GM12865 (cell line): ENCODE data around the gene NRCAM.

Experiments
- DNase-seq: peaks from one replicate; pipeline ENCODE4 v3.0.0; 2010; ENCODE audit warnings: low read depth
- H3K4me3 ChIP-seq: 2 replicates; pipeline ENCODE4 v1.5.1; 2011; ENCODE audit warnings: mild to moderate bottlenecking, low read depth, low read length, control low read depth
- CTCF ChIP-seq: IDR thresholded peaks from 2 replicates; pipeline ENCODE4 v1.5.1; 2011; ENCODE audit warnings: low read length, control low read depth, low read depth, inconsistent platforms; ENCODE audit not compliant: insufficient read depth; ENCODE audit errors: missing control alignments

The NRCAM gene

DNA sequence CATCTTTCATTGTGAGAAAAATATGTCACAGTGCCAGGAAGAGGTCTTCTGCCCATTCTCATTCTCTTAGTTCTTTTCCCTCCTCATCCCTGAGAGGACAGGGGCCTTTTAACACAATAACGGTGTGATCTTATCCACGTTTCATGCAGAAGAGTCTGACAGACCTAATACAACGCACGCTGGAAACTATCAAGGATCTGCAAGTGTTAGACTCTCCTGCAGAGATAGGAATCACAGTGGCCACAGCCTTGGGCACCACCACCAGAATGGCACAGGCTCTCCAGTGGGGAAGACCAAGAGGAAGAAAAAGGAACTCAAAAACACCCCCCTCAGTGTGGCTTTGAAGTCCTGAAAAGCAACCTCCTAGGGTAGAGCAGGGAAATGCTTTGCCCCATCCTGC, 253.5 kb downstream of the NRCAM start:
- DNase-seq: no peak
- H3K4me3 ChIP-seq: no peak overlapping the region
- no peak for TF ChIP-seq CTCF

DNA sequence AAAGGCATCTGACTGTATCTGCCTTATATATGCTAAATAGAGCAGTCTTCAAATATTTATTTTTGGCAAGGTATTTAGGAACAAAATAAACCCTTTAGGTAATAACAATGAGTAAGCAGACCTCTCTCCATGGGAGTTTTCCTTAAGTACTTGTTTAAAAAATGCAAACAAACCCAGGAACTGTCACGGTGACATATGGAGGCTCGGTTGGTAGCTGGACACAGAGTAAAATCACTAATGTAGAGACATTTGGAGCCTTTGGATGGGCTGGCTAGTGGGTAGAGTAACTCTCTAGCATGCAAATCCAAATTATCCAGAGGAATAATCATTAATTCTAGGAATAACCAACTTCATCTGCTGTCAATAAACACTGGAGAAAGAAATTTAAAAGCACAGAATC, 254.5 kb downstream of the NRCAM start:
- TF ChIP-seq CTCF: no peak
- no peak for DNase-seq
- no peak overlapping the region for H3K4me3 ChIP-seq

DNA sequence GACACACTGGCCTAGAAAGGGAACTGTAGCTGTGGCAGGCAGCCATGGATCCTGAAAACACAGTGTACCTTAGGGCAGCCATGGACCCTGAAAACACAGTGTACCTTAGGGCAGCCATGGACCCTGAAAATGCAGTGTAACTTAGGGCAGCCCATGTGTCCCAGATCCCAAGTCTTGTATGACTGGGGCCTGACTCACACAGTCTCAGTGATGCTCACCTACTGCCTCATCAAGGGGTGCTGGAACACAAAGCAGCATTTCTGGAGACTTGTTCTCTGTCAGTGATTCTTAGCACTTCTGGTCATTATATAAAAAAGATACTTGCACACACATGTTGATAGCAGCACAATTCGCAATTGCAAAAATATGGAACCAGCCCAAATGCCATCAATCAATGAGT, 255.9 kb downstream of the NRCAM start:
- DNase-seq: no peak
- TF ChIP-seq CTCF: no peak
- H3K4me3 ChIP-seq: no peak overlapping the region

- no peak for TF ChIP-seq CTCF
- DNase-seq: no peak
- no peak overlapping the region for H3K4me3 ChIP-seq
These were observed 258.7 kb downstream of the NRCAM start for GRCh38 chr7:108197371-108198091.

- H3K4me3 ChIP-seq: no peak overlapping the region
- no peak for TF ChIP-seq CTCF
- no peak for DNase-seq
These were observed 260.2 kb downstream of the NRCAM start for GRCh38 chr7:108196004-108196403.

- no peak overlapping the region for H3K4me3 ChIP-seq
- no peak for DNase-seq
- no peak for TF ChIP-seq CTCF
These were observed 262.4 kb downstream of the NRCAM start for GRCh38 chr7:108193594-108194498.
